GM12878 (cell line): ENCODE data around the gene LSM7.

ENCODE experiments used
- CBX5 ChIP-seq: sonication (generic); IDR thresholded peaks from 2 replicates; pipeline ENCODE4 v1.6.1; 2016; ENCODE audit warnings: low read depth, moderate library complexity, mild to moderate bottlenecking, inconsistent platforms
- CTCF ChIP-seq, 3 experiments: IDR thresholded peaks in 2 of 3; conservative IDR thresholded peaks in 1 of 3; 2 replicates each; pipeline ENCODE4 v1.5.1; 2011; ENCODE audit warnings: low read depth in 3 of 3, low read length in 3 of 3, mild to moderate bottlenecking in 3 of 3, control low read depth in 2 of 3, moderate library complexity in 2 of 3, inconsistent platforms in 1 of 3, mixed read lengths in 1 of 3; ENCODE audit not compliant: control insufficient read depth in 2 of 3, insufficient read depth in 1 of 3; ENCODE audit errors: extremely low read depth in 1 of 3
- HCFC1 ChIP-seq: fragments of 150-350 bp; IDR thresholded peaks from 2 replicates; pipeline ENCODE4 v1.6.1; 2014; ENCODE audit warnings: low read length
- KDM1A ChIP-seq: fragments of 200-600 bp; sonication (generic); IDR thresholded peaks from 2 replicates; pipeline ENCODE4 v1.6.1; 2016; ENCODE audit warnings: borderline replicate concordance
- MXI1 ChIP-seq: fragments of 150-350 bp; IDR thresholded peaks from 2 replicates; pipeline ENCODE4 v1.6.1; 2011; ENCODE audit warnings: low read depth, mild to moderate bottlenecking, inconsistent platforms, low read length, improper control_type of control experiment
- POLR2AphosphoS2 ChIP-seq: IDR thresholded peaks from 2 replicates; pipeline ENCODE4 v1.6.1; 2011; ENCODE audit warnings: low read depth, mild to moderate bottlenecking, low read length, improper control_type of control experiment, moderate library complexity
- ZZZ3 ChIP-seq: IDR thresholded peaks from 2 replicates; pipeline ENCODE4 v1.6.1; 2011; ENCODE audit warnings: low read depth; ENCODE audit not compliant: control insufficient read depth, insufficient read length

DNA sequence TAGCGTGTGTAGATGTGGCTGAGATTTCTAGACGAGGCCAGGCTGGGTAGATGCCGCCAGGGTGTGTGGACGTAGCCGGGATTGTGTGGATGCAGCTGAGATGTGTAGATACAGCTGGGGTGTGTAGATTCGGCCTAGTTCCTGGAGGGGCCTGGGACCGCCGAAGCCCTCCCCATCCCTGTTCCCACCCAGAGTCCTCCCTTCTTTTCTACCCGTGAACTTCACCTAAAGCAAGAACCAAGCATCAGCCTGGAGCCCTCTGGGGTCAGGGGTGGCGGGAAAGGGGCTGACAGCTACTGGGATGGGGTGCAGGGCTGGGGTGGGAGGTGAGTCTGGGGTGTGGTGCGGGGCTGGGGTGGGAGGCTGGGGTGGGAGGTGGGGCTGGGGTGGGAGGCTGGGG lies 32.4 kb upstream of the LSM7 start:
- TF ChIP-seq ZZZ3 (no peak), HCFC1 (no peak), POLR2AphosphoS2 (no peak), MXI1 (no peak), CBX5 (no peak), CTCF (IDR thresholded peaks at IDR 0.05 in 2 of 3, conservative IDR thresholded peaks at IDR 0.05 in 1 of 3; ENCODE audit: control insufficient read depth in 2 of 3, extremely low read depth in 1 of 3, insufficient read depth in 1 of 3, low read depth in 3 of 3, low read length in 3 of 3) (no peak), KDM1A (no peak)
